GM19372 (cell line): ENCODE measurements around the gene PRKN.

ENCODE experiments used
- ATAC-seq: cut with Tn5 transposase; IDR thresholded peaks from one replicate; pipeline ENCODE4 v1.9.1; 2021; ENCODE audit warnings: mild to moderate bottlenecking, low read depth, moderate library complexity; ENCODE audit not compliant: unreplicated experiment

Gene PRKN

GRCh38 chr6:162262466-162263196, 464.9 kb downstream of the PRKN start:
- no peak for ATAC-seq

GRCh38 chr6:162261598-162261997, 466.0 kb downstream of the PRKN start:
- ATAC-seq: no peak

GRCh38 chr6:162260027-162260426, 467.5 kb downstream of the PRKN start:
- ATAC-seq: no peak

- no peak for ATAC-seq
Measured at GRCh38 chr6:162258647-162259046, 468.9 kb downstream of the PRKN start.

- no peak for ATAC-seq
Measured at GRCh38 chr6:162256361-162256760, 471.2 kb downstream of the PRKN start.

GRCh38 chr6:162251257-162251656, 476.3 kb downstream of the PRKN start:
- no peak for ATAC-seq

GRCh38 chr6:162249907-162250642, 477.5 kb downstream of the PRKN start:
- no peak for ATAC-seq

- ATAC-seq: no peak
Measured at GRCh38 chr6:162245830-162246420, 481.6 kb downstream of the PRKN start.

GRCh38 chr6:162244031-162244430, 483.5 kb downstream of the PRKN start:
- no peak for ATAC-seq

- no peak for ATAC-seq
Measured at GRCh38 chr6:162242915-162243314, 484.7 kb downstream of the PRKN start.

GRCh38 chr6:162239330-162239729, 488.2 kb downstream of the PRKN start:
- ATAC-seq: no peak

GRCh38 chr6:162238675-162239074, 488.9 kb downstream of the PRKN start:
- ATAC-seq: no peak

- ATAC-seq: no peak
Measured at GRCh38 chr6:162237331-162237730, 490.2 kb downstream of the PRKN start.

- ATAC-seq: no peak
Measured at GRCh38 chr6:162234631-162235030, 492.9 kb downstream of the PRKN start.

GRCh38 chr6:162230147-162230752, 497.3 kb downstream of the PRKN start:
- ATAC-seq: no peak

- no peak for ATAC-seq
Measured at GRCh38 chr6:162229093-162229492, 498.5 kb downstream of the PRKN start.

- ATAC-seq: no peak
Measured at GRCh38 chr6:162226803-162227202, 500.8 kb downstream of the PRKN start.

GRCh38 chr6:162222521-162222920, 505.0 kb downstream of the PRKN start:
- ATAC-seq: no peak

GRCh38 chr6:162220876-162221275, 506.7 kb downstream of the PRKN start:
- ATAC-seq: no peak

GRCh38 chr6:162219266-162219665, 508.3 kb downstream of the PRKN start:
- ATAC-seq: no peak

- ATAC-seq: no peak
Measured at GRCh38 chr6:162217811-162218493, 509.6 kb downstream of the PRKN start.
